Activated T-cell treated with anti-CD3 and anti-CD28 coated beads for 48 hours (primary cell): Measurements from ENCODE around the gene CCR2.
"Not testable (repeated sequence)": the region's sequence is repeated elsewhere in the genome, so short reads cannot be mapped to it uniquely, and the experiment has no call there.

Experiments used
- DNase-seq: peaks from one replicate; pipeline ENCODE4 v3.0.0-alpha.2; 2020; ENCODE audit warnings: low read depth

CCR2 gene

GRCh38 chr3:46380471-46381221 is 26.7 kb downstream of the CCR2 start:
- DNase-seq, result no peak

DNA sequence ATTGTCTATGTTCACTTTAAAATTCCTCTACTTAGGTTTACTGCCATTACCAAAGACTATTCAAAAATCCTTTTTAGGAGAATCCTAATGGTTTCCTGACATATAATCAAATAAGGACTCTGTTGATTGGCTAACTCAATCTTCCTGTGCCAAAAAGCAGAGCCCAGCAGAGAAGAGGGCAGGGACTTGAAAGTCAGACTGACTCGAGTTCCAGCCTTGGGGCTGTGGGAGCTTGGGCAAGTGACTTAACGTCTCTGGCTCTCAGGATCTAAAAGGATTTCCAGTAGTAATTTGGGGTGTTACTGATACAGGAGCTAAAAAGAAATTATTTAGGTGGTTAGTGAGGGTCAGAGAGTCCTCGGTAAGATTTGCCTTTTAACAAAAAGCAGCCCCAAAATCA is 27.7 kb downstream of the CCR2 start:
- DNase-seq, result no peak

GRCh38 chr3:46383211-46383950 is 29.5 kb downstream of the CCR2 start:
- no peak for DNase-seq

DNA sequence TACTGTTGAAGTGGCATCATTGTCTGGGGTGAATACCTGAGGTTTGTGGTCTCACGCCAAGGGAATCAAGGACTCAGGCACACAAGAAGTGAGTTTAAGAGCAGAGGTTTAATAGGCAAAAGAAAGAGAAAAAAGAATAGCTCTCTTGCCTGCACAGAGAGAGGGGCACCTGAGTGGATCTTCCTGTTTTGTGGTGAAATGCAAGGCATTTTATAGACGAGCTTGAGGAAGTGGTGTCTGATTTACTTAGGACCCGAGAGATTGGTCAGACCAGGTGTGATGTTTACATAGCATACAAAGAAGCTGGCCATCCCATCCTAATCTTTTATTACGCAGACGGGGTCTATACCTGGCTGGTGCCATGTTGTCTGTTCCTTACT is 30.0 kb downstream of the CCR2 start:
- no peak for DNase-seq

DNA sequence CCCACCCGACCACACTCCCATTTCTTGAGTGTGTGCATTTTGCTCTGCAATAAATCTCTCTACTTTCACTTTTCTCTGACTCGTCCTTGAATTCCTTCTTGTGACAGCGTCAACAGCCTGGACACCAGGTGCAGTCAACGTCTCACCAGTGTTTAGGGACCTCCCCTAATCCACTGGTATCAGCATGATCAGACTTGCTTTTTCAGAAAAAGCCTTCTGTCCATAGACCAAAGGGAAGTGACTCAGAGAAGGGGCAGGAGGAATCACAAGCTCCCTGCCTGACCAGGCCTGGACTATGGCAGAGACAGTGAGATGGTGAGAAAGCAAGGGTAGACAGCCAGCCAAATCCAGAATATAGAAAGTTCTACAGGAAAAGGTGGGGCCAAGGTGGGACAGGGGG is 32.3 kb downstream of the CCR2 start:
- no peak for DNase-seq

DNA sequence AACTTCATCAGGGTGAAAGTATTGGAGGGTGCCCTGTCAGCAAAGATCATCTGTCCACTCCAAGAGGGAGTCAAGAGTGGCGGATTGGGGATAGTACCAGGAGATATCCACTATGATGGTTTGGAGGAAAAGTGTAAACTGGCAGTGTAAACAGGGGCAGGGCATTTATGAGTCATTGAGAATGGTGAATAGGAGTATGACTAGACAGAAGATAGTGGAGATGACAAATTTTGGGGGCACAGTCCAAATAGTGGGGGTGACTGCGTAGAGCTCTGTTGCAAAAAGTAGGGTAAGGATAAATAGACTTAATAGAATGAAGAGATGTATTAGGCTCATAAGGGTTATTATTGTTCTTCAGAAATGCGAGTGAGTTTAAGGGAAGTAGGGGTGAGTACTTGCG is 34.9 kb downstream of the CCR2 start:
- not testable (repeated sequence) for DNase-seq

DNA sequence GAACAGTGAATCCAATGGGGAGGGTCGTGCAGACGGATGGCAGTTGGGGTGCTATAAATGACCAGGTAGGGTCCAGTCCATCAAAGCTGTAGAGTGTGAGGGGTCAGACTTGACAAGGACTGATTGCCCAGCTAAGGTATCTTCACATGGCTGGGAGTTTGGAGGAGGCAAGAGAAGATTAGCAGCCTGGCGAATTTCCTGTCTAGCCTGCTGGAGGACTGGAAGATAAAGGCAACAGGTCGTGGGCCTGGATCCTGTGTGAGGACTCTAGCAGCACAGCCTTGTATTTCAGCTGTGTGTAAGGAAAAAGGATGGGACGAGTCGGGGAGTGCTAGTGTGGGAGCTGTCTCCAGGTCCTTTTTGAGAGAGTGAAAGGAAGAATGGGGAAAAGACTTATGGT is 35.4 kb downstream of the CCR2 start:
- DNase-seq, result no peak

DNA sequence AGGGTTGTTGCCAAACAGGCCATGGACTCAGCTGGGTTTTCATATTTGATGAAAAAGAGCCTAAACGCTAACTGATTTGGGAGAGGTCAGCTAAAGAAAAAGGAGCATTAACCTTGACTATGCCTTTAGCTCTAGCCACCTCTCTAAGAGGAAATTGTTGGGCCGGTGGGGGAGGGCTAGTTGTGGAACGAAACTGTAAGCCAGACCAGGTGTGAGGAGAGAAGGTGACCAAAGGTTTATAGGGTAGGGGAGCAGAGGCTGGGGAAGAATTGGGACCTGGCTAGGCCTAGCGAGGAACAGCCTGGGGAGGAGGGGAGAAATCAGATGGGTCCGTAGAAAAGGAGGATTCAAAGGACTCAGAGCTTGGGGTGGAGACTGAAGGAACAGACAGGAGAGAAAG is 37.6 kb downstream of the CCR2 start:
- DNase-seq, result not testable (repeated sequence)

DNA sequence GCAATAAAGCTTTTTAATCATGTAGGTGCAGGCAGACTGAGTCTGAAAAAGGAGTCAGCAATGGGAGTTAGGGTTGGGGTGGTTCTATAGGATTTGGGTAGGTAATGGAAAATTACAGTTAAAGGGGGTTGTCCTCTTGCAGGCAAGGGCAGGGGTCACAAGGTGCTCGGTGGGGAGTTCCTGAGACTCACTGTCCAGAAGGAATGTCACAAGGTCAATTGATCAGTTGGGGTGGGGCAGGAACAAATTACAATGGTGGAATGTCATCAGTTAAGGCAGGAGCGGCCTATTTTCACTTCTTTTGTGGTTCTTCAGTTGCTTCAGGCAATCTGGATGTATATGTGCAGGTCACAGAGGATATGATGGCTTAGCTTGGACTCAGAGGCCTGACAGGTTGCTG is 39.1 kb downstream of the CCR2 start:
- no peak for DNase-seq

GRCh38 chr3:46393554-46394434 is 39.9 kb downstream of the CCR2 start:
- no peak for DNase-seq

GRCh38 chr3:46395210-46395661 is 41.3 kb downstream of the CCR2 start:
- no peak for DNase-seq

- DNase-seq, result no peak
Observed at GRCh38 chr3:46395766-46396530, 42.0 kb downstream of the CCR2 start.

GRCh38 chr3:46397111-46397510 is 43.2 kb downstream of the CCR2 start:
- no peak for DNase-seq

GRCh38 chr3:46398186-46398955 is 44.5 kb downstream of the CCR2 start:
- no peak for DNase-seq

DNA sequence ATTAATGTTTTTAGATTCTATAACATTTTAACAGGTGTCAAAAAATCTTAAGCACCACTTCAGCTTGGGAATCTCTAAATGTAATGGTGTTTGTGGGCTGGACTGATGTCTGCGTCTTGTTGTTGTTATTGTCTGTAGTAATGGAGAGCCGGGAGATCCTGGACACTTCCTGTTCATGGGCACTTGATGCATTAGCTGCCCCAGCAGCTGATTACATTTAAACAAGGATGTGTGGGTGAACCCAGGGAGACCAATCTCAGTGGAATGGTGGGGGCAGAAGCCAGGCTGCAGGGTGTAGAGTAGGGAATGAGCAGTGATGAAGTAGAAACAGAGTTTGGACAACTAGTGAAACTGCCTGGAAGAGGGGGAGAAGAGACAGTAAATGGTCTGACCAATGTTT is 45.2 kb downstream of the CCR2 start:
- DNase-seq, result no peak

DNA sequence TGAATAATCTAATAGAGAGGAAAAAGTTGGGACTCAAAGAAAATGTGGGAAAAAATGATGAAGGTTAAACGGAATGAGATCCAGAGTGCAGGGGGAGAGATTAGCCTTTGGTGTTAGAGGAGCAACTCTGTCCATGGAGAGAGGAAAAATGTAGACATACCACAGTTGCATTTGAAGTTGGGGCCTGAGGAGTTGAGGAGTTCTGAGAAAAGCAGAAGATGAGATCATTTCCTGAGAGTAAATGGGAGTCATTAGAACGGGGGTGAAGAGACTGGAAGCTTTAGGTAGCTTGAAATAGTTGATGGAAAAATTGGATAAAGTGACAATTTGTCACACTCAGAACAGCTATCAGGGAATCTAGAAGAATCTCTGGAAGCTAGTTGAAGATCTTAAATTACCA is 45.6 kb downstream of the CCR2 start:
- no peak for DNase-seq

DNA sequence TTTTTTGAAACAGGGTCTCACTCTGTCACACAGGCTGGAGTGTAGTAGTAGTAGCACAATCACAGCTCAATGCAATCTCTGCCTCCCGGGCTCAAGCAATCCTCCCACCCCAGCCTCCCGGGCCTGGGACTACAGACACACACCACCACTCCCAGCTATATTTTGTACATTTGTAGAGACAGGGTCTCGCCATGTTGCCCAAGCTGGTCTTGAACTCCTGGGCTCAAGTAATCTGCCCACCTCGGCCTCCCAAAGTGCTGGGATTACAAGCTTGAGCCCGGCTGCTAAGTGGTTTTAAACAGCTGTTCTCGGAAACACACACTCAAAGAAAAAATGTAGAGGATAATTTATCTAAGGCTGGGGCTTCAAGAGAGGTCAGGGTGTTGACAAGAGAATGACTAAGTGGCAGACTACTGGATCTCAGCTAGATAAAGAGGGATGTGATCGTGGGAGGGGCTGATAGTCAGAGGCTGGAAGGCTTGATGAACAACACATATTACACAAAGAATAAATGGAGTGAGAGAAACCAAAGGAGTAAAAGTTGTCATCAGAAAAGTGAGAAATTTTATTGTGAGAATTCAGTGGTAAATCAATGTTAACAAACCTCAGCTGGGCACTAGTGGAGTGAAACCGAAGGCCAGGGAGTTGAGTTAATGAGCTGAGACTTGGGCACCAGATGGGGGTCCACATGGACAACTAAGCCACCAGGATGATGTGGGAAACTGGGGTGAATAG is 46.3 kb downstream of the CCR2 start:
- DNase-seq, result no peak

GRCh38 chr3:46400846-46401245 is 46.9 kb downstream of the CCR2 start:
- DNase-seq, result no peak

DNA sequence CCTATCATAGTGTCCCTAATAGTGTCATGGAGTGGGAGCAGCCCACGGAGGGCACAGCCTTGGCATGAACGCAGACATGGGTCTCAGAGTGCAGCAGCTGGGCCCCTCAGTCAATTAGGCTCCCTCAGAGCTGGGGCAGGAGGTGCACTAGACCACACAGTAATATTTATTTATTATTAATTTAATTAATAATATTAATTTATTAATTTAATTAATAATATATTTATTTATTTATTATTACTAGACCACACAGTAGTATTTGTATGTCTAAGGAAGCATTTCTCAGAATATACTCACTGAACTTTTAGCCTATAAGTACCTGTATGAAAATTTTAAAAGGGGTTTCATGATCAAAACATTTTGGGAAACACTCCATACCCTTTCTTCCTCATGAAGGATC is 47.7 kb downstream of the CCR2 start:
- DNase-seq, result no peak

DNA sequence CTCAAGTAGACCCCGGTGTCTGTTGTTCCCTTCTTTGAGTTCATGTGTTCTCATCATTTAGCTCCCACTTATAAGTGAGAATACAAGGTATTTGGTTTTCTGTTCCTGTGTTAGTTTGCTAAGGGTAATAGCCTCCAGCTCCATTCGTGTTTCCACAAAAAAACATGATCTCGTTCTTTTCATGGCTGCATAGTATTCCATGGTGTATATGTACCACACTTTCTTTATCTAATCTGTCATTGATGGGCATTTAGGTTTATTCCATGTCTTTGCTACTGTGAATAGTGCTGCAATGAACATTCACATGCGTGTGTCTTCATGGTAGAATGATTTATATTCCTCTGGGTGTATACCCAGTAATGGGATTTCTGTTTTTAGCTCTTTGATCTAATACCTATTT is 49.0 kb downstream of the CCR2 start:
- not testable (repeated sequence) for DNase-seq
